HPDE6-E6E7 (cell line): ENCODE results near the gene M1AP.

Experiments
- DNase-seq: peaks from one replicate; pipeline ENCODE4 v3.0.0; 2011; ENCODE audit warnings: missing footprints; ENCODE audit errors: extremely low spot score

Gene M1AP

GRCh38 chr2:74593826-74594772 lies 54.0 kb downstream of the M1AP start:
- no peak for DNase-seq

GRCh38 chr2:74588664-74589063 lies 59.5 kb downstream of the M1AP start:
- no peak for DNase-seq

- DNase-seq = peak; percentile 64
These were observed 60.4 kb downstream of the M1AP start for GRCh38 chr2:74587664-74588277.

- DNase-seq = no peak
These were observed 62.5 kb downstream of the M1AP start for GRCh38 chr2:74585406-74586185.

DNA sequence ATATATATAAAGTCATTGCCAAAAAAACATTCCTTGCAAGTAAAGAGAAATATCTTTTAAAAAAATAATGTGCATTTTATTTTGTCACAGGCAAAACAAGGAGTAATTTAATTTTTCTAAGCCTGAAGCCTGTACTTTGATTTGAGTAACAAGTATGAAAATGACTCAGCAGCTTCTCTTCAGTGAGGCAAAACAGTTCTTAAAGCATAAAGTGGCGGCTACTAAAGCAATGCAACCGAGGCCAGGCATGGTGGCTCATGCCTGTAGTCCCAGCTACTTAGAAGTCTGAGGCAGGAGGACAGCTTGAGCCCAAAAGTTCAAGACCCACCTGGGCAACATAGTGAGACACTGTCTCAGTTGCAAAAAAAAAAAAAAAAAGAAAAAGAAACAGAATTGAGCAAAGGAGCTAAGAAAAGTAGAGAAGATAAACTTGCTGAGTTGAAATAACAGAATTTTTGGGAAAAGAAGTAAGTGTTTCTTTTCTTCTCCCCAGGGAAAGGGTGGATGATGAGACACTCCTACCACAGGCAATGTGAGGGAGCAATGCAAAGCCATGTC lies 64.0 kb downstream of the M1AP start:
- no peak for DNase-seq

GRCh38 chr2:74583504-74583903 lies 64.6 kb downstream of the M1AP start:
- no peak for DNase-seq

DNA sequence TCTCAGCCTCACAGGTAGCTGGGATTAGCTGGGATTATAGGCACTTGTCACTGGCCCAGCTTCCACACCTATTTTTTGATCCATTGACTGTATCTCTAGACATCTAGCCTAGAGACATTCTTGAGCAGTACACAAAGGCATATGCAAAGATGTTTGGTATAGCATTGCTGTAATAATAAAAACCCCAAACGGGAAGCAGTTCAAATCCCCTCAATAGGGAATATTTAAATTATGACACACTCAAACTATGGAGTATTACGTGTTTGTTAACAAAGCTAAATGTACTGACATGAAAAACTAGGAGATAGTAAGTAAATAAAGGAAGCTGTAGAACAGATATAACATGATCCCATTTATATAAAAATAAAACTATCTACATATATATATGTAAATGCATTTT lies 65.9 kb downstream of the M1AP start:
- DNase-seq = no peak

DNA sequence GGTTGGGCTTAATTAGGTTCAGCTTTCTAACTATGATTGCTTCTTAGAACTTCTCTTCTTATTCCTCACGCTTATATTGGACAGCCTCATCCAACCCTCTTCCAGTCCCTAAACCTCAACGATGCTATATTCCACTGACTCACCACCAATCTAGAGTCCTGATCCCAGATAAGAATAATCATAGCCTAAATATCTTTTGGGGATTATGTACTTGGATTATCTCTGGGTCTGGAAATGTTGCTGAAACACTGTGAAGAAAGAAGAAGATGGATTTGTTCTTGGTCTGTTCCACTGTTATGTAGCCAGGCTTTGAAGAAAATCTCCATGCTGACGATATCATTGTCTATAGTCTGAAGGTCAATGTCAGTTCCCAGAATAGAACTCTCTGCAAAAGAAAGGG lies 66.7 kb downstream of the M1AP start:
- no peak for DNase-seq

- no peak for DNase-seq
These were observed 69.7 kb downstream of the M1AP start for GRCh38 chr2:74578408-74578807.

GRCh38 chr2:74577448-74577847 lies 70.7 kb downstream of the M1AP start:
- DNase-seq = no peak

DNA sequence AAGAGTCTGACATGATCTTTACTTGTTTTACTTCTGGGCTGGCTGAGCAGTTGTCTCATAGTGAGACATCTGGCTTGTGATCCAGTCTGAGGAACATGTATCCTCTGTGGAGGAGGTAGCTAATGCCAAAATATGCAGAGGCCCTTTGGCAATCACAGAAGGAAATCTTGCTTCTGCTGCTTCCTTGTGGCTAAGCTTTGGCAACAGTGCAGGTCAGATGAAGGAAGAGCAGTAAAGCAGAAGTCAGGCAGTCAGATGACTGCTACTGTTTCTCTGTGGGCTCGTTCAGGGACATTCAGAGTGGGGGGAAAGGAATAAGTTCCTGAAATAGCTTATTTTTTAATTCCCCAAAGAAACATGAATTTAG lies 71.3 kb downstream of the M1AP start:
- DNase-seq = no peak

DNA sequence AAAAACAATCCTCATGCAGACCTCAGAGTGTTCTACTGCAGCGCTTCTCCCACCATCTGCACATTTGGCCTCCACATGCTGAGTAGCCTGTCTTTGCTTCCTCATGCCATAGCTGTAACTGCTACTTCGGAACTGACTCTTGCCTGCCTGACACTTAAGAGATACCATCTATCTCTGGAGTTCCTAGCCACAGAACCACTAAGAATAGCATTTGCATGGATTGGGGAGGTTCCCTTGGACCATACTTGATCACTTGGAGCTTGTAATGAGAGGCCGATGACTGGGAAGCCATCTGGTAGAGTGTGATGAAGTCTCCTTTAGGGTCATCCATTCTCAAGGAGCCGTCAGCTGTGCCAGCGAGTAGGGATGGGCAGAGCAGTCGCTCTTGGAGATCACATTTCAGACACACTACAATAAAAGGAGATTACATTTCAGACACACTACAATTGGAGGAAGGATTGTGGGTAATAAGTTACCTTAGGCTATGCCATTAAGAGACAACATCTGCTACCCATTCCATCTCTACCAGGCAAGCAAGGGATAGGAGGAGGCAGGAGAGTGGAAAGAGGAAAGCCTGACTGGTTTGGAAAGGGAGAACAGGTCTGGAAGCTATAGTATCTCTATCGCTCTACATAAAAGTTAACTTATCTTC lies 71.8 kb downstream of the M1AP start:
- DNase-seq = no peak

DNA sequence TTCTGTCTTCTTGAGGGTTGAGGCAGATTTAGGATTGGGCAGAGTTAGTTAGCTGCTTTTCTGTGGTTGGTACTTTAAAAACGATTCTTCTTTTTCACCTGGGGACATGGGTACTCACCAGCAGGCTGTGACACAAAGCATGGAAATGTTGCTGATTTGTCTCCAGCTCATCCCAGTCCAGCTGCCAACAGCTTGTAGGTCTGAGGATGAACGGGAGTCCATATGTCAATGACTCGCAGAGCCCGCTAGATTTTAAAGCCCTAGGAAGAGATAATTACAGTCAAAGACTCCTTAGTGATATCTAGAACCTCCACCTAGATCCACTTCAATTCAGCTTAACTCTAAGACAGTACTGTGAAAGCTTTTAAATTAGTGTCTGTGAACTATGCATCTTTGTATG lies 72.8 kb downstream of the M1AP start:
- no peak for DNase-seq

DNA sequence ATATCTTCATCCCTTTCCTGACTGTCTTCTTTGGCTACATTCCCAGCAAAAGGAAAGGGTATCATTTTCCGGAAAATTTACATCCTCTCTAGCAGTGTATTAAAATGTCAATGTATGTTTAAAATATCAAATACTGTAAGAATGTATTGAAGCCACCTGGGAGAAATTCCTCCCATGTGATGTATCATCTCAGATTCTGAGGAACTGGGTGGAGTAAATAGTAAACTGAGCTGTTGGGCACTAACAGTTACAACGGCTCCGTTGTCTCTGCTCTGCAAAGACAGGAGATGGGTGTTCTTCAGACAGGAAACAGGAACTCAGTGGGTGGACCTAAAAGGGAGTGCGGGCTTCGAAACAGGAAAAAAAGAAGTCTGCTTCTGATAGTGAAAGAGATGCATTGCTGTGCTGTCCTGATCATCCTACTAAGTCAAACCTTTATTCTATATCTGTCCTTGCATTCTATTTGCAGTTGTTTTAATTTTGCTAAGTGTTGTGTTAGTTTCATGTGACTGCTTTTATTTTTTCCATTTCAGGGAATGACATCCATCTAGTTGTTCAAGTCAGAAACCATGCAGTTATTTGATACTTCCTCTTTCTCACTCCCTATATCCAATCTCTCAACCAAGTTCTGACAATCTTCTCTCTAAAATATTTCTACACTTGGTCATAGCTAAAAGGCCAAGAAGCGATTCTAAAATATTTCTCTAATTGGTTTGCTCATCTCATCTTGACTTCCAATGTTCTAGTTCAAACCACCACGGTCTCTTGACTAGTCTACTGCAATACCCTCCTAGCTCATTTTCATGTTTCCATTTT lies 74.2 kb downstream of the M1AP start:
- DNase-seq = peak; percentile 70

GRCh38 chr2:74572178-74572925 lies 75.8 kb downstream of the M1AP start:
- no peak for DNase-seq

GRCh38 chr2:74571058-74571457 lies 77.1 kb downstream of the M1AP start:
- no peak for DNase-seq

DNA sequence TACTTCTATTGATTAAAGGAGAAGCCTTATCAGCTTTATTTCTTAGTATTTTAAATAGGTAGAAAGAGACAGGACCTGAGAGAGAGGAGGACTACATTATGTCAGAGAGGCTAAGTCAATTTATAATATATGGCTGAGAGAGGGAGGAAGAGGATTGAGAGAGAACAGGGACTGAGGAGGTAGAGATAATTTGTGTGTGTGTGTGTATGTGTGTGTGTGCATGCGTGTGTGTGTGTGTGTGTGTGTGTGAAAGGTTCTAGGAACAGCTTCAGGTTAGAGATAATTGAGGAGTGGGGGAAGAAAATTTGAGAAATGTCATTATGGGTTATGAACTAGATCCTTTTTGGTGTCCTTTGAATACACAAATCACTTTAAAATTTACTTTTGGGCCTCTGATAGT lies 78.4 kb downstream of the M1AP start:
- no peak for DNase-seq

DNA sequence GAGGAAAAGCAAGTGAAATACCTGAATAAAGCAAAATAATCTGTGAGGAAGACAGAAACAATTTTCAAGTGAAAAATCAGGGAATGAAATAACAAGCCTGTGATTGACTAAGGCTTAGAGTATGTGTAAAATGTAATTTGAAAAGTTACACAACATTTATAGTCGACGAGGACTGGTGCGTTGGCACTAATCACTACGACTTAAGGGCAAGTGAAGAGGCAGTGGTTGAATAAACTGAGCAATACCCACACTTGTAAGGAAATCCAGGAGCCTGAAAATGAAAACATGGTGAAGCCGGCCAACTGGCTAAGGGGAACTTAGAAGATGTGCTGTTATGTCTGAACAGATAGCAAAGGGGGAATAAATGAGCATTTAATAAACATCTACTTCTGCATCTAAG lies 80.2 kb downstream of the M1AP start:
- DNase-seq = no peak

- DNase-seq = no peak
These were observed 81.4 kb downstream of the M1AP start for GRCh38 chr2:74566754-74567085.

GRCh38 chr2:74566076-74566753 lies 81.9 kb downstream of the M1AP start:
- DNase-seq = no peak
